DLD1 (cell line): ENCODE measurements around the gene KCNK4.
"Not testable (repeated sequence)": the region's sequence is repeated elsewhere in the genome, so short reads cannot be mapped to it uniquely, and the experiment has no call there.

Experiments
- in situ Hi-C: cut with HindIII; loops from 2 replicates; pipeline ENCODE4 v1.10.0; 2017; ENCODE audit warnings: low sequenced_read_pairs

The KCNK4 gene

DNA sequence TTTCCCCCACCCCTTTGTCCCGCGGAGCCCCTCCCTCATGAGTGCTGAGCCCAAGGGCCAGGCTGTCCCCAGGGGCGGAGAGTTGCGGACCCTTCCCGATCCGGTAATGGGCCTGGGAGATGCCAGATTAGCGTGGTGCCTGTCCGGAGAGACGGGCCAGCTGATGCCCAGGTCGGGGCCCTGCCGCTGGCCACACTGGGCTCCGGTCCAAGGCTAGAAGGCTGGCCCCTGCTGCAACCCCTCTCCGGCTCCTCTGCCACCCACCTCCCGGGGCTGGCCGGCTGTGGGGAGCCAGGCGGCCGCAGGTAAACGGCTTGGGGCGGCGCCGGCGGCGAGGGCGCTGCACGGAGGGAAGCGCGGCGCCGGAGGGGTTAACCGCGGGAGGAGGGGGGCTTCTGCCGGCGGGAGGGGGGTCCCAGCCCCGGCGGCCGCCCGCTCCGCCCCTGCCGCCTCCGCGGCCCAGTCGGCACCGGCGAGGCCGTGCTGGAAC, at the start of gene KCNK4:
TSS of gene KCNK4 (plus strand) at position 41 of the 490 bp plus-strand sequence. CDS start 1,717 bp downstream, outside the sequence.
- in situ Hi-C loops: no loop called here

DNA sequence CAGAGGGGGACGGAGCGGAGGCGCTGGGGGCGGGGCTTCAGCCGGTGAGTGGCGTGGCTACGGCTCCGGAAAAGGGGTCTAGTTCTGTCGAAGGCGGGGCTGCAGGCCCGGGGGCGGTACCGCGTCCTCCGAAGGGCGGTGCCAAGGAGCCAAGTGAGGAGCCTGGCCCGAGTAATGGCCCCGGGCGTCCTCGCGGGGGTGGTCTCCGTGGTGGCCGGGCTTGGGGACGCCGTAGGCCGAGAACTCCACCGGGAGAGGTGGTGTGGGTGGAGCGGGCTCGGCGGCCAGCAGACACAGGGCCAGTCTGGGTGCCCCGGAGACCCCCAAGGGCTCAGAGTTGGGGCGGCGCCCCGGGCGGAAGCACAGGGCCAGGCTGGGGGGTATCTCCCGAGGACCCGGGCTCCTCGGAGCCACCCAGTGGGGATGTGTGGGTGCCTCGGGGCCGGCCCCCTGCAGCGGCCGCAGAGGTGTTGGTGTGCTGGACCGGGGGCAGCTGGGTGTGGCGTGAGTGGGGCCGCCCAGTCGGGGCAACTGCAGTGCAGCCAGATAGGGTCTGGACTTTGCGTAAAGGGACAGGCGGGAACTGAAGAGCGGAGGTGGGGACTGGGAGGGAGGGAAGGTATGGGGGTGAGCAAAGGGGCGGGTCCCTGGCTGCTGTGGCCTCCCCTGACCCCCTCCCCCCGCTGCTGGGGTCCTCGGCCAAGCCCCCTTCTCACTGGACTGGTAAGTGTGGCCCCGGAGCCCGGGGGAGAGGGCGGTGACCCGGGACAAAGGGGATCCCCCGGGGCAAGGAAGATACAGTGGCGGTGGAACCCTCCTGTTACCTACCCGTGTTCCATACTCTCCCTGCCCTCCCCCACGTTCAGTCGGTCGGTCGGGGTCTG, 49.4 kb upstream of the KCNK4 start:
- in situ Hi-C loops: no loop called here

DNA sequence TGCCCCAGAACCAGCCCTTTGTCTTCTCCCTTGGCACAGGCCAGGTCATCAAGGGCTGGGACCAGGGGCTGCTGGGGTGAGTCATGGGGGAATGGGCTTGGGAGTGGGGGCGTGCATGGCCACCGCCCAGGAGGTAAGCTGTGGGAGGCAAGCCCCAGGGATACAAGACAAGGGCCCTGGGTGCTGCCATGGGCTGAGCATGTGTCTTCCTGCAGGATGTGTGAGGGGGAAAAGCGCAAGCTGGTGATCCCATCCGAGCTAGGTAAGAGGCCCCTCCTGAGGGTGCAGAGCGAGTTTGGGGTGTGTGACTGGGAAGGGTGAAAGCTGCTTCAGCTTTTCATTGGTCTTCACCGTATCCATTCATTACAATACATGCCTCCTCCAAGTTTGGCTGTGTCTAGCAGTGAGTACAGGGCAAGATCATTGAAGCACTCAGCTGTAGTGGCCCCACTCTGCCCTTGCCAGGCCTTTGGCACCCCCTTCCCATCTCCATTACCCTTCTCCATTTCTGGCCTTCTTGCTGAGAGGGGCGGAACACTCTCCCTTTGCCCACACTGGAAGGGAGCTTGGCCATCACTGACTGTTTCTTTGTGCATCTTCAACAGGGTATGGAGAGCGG, 47.8 kb upstream of the KCNK4 start:
- in situ Hi-C loops: no loop called here

DNA sequence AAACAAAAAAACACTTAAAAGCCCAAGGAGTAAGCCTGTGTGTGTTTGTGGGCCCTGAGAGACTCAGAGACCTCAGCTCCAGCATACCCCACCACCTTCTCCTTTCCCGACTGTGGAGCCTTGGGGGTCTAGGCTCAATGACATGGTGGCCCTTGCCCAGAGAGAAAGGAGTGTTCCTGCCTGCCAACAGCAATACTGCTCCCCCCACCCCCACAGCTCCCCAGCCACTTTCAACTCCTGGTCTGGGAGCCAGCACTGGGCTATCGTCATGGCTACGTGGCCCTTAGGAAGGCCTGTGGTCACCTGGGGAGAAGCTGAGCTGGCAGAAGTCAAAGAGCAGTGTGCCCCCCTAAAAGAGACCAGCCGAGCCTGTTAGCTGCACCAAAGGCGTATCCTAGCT, 47.0 kb upstream of the KCNK4 start:
- in situ Hi-C loops: no loop called here

DNA sequence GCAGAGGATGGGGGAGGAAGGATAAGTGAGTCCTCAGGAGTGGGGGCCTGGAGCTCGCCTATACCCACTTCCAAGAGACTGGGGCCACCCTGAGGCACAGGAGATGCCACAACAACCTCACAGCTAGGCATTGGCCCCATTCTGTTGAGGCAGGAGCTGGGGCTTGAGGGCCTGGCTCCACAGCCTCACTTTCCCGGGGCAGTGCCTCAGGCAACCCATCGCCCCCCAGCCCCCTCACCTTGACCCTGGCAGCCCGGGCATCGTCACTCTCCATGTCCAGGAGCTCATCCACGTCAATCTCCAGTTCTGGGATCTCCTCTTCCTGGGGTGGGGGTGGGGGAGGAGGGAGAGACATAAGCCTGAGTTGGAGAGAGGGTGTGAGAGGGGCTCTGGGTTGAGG, 46.1 kb upstream of the KCNK4 start:
- in situ Hi-C loops: no loop called here

DNA sequence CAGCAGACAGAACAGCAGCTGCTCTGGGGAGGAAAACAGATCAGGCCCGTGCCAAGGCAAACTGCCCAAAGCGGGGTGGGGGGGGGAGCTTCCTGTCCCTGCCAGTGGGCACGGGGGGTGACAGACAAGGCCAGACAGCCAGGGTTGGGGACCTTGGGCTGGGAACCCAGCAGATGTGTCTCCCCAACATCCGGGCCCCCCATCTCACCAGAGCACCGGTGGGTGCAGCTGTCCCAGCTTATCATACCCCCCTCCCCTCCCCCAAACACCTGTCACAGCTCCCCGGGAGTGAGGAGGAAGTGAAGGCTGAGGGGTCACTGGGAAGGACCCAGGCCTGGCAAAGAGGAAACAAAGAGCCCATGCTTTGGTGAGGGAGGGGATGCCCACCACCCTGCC, 45.7 kb upstream of the KCNK4 start:
- in situ Hi-C loops: no loop called here

DNA sequence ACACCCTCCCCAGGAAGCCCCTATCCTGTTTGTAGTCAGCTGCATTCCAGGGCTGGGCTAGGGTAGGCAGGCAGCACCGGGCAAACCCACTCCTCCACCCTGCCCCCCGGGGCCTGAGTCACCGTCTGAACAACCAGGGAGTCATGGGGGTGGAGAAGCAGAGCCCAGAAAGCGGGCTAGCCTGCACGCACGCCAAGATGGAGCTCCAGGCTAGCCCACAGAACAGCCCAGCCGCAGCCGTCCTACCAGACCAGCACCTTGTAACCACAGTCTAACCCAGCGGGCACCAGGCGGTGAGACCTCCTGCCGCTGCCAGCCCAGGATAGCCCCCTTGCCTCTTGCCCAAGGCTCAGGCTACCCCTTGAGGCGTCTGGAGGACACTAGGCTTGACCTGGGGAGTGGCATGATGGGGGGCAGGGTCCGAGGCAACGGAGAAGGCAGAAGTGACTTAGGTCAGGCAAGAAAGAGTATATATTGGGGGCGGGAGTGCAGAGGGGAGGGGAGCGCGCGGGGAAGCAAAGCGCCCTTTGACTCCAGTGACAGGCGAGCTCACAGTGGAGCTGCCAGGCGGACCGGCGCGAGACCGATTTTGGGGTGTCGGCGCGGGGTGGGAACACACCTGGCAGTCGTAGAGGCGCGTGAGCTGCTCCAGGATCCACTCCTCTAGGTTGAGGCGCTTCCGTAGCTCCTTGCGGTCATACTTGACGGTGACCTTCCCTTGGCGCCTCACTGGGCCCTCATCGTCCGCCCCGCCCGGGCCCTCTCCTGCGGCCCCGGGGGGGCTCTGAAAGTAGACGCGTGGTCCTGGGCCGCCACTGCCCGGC, 45.1 kb upstream of the KCNK4 start:
- in situ Hi-C loops: no loop called here

DNA sequence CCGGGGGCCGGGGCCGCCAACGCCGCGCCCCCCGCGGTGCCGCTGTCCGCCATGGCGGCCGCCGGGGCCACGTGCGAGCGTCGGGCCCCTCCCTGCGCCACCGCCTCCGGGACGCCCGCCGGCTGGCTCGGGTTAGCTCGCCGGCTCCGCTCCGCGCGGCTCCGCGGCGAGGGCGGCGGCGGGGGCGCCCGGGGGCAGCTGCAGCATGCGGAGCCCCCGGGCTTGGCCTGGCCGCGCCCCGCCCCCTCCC, 44.6 kb upstream of the KCNK4 start:
- in situ Hi-C loops: not testable (repeated sequence)

DNA sequence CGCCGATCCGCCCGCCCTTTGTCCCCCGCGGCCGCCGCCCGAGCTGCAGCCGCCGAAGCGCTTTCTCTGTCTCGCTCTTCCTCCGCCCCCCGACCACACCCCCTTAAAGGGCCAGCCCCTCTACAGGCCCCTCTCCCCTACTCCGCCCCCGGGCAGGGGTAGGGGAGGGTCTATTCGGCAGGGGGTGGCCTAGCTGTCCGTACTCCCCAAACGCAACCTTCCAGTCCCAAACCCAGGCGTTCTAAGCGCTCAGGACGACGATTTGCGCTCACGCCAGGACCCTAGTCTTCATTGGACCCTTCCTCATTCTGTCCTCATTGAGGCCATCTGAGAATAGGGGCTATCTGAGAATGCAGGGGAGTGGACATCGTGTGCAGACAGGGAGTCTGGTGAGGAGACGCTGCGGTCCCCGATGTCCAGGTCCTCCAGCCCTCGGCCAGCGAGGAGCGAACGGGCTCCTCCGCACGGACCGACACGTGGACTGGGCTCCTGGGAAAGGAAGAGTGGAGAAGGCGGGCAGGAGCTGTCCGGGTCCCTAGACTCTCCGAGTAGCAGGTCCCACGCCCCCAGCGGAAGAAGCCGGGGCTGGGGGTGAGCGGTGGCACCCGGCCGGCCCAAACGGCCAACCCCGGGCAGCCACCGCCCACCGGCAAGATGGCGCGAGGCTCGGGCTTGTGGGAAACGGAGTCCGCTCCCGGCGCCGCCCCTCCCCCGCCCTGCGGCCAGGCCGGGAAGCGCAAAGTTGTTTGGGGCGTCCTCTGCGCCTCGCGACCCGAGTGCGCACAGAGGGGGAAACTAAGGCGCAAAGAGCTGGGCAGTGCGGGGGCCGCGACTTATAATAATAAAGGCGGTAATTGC, 44.0 kb upstream of the KCNK4 start, which contains the start of gene PPP1R14B:
TSS of gene PPP1R14B (minus strand) at position 73 of the 858 bp plus-strand sequence. CDS start 270 bp downstream, outside the sequence.
- in situ Hi-C loops: no loop called here

DNA sequence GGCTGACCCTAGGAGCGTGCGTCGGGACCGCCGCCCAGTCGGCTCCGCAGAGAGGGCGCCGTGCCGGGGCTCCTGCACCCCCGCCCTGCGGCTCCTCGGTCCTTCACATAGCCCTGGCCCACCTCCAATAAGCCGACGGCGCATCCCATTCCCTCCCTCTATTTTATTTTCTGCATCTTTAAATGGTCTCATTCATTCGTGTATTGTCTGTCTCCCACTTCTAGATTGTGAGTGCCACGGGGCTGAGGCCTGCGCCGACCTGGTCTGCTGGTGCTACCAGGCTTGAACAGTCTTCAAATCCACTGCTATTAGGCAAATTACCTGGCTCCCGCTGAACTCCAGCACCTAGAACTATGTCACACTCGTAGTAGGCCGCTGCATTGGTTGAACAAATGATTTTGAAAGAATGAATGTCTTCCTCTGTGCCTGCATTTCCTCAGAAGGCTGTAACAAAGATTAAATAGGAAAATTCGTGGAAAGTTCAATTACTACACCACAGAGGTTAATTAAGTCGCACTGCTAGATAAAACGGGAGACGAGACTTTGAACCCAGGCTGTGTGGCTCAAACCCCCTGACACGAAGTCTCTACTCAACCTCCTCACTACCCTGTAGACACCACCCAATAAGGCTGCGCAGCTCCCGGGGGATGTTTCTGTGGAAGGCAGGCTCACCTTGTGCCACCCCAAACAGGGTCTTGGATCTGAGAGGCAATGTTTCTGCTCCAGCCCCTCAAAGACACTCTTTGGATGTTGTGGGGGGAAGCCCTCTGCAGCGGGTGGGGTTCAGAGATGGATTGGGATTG, 43.2 kb upstream of the KCNK4 start:
- in situ Hi-C loops: no loop called here

DNA sequence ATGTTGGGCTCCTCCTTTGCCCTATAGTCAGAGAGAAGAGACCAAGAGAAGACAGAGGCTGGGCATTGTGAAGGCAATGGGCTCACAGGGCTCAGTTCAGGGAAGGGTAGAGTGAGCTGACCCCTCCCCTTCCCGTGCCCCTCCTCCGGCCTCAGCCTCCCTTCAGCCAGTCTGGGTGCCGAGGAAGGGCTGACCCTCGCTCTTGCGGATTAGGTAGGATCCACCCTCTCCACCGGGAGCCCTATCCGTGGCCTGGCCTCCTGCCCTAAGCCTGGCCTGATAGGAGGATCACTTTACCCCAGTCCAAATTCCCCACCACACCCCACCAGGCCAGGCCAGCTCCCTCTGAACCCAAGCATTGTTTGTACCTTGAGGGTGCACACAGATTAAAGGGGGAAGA, 42.5 kb upstream of the KCNK4 start:
- in situ Hi-C loops: no loop called here

DNA sequence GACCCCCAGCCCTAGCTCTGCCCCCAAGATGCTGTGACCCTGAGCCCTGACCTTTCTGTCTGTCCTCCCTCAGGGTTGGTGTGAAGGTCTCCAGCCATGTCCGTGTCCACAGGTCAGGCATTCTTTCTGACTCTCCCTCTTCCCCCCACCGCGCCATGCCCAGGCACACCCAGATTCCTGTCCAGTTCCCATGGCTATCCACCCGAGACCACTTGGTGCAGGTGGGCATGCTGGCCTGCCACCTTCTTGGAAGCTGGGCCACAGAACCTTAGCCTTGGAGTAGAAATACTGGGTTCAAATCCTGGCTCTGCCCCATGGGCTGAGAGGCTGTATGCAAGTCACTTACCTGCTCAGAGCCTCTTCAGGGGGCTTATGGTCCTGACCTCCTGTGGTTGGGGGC, 42.1 kb upstream of the KCNK4 start:
- in situ Hi-C loops: no loop called here

DNA sequence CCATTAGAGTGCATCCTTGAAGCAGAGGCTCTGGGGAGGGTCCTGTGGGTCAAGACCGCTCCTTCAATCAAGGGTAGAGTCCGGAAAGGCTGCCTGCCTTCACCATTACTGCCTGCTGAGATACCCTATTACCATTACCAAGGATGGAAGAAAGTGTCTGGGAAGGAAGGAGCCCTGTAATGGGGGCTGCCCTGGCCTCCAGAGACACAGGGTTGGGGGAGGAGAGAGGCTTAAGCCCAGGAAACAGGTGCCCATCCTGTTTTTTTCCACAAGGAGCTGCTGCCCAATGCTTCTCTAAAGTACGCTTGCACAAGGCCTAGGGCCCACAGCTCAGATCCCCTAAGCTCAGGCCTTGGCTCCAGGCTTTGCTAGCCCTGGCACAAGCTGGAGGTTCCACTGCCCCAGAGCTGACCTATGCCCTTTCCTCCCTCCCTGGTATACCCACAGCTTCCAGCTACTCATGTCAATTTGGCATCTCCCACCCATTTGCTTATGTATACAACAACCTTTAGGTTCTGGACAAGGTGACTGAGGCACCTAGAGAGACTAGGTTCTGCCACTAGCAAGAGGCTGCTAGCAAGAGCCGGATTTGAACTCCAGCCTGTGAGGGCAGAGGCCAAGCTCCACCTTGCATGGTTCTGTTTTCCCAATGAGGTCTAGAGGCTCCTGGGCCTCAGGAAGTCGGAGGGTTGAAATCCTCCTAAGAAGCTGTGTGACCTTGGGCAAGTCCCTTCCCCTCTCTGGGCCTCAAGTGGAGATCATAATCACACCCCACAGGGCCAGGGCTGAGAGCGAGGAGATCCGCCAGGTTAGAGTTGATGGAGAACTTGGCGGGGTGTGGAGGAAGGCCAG, 41.3 kb upstream of the KCNK4 start:
- in situ Hi-C loops: no loop called here

DNA sequence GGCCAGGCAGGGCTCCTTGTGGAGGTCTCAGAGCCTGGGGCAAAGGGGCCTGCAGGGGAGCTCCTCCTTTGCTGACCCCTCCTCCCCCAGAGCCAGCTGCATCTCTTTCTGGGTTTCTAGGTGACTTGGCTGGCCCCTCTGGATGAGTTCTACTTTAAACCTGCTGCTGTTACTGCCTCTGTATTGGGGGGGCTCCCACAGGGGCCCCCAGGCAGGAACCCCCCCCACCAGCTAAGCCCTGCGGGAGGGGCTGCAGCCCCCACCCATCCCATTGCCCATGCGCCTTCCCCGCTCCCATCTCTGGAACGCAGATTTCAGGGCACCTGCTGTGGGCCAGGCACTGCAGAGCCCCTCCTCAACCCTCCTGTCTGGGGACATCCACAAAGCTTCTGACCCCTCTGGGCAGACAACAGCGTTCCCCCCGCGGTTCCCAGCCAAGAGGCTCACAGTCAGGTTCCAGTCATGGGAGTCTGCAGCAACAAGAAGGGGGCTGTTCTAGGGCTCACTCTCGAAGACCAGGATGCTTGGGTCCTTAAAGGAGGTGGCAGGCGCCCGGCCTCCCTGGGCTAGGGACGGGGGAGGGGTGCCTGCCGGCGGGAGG, 40.6 kb upstream of the KCNK4 start:
- in situ Hi-C loops: no loop called here

DNA sequence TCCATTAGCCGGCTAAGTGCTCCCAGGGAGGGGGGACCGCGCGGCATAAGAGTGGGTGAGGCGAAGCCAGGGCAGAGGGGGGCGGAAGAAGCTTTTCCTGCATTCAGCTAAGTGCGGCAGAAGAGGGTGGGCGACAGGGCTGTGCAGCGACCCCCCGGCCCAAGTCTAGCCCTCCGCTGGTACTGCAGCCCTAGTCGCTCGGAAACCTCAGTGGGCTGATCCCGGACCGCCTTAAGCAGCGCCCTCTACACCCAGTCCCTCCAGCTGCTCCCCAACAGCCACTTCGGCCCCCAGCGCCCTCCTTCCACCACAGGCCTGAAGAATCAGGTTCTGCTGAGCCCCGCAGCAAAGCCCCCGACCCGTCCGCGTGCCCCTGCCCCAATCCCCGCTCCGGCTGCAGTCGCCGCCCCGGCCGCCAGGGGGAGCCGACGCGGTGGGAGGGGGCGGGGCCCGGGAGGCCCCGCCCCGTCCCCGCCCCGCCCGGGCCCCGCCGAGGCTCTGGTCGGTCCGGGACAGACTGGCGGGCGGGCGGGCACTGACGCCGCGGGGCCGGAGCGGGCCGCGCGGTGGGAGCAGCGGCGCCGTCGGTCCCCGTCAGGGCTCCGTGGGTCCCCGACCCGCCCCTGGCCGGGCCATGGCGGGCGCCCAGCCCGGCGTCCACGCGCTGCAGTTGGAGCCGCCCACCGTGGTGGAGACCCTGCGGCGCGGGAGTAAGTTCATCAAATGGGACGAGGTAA, 39.9 kb upstream of the KCNK4 start, which contains the start of gene PLCB3:
TSS of gene PLCB3 (plus strand) at position 515 of the 737 bp plus-strand sequence. CDS start at position 635, 120 bp downstream.
- in situ Hi-C loops: no loop called here

DNA sequence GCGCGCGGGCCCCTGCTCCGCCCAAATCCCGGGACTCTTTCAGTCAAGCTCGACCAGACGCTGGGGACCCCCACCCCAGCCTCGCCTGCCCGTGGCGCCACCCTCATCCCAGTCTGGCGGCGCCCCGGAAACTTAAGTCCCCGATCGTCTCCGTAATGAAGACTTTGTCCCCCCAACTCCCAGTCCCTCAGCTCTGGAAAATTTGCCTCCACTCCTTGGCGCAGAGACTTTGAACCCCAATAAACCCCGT, 39.4 kb upstream of the KCNK4 start:
- in situ Hi-C loops: no loop called here

DNA sequence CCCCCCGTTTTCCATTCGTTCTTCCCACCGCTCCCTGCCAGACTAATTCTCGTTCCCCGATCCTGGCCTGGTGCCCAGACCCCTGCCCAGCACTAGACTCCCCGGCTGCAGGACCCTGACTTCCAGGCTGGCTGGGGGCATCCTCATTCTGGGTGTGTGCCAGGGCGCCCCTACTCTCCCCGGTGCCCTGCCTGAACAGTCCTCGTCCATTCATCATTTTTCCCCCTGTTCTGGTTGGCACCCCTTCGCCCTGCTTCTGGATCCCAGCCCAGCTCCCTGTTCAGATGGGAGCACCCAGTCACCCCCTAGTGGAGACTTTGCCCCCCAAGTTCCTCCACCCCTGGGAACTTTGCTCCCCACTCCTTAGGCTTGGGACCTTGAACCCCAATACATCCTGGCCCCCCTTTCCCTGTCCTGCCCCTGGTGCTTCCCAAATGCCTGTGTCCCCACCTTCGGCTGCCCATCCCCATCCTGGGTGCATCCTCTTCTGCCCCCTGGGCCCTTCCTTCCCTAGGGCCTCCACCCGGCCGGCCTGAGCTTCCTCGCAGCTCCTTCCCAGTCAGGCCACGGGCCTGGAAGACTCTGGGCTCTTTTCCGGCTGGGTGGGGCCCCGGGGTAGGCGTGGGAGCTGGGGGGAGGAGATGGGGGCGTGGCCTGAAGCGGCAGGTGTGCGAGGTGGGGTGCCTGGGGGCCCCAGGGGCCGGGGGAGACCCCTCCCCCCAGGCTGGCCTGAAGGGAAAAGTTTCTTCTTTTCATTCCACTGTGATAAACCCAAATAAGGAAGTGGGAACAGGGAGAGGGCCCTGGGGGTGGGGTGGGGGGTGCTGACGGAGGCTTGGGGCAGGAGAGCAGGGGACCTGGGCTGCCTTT, 38.9 kb upstream of the KCNK4 start:
- in situ Hi-C loops: no loop called here
